NCI-H510A (cell line): ENCODE data around the gene LYSMD4.

ENCODE experiments used
- DNase-seq: peaks from one replicate; lab custom pipeline; 2025; lab: John Stamatoyannopoulos, UW

Gene LYSMD4

GRCh38 chr15:99731336-99732123 lies 1.7 kb downstream of the LYSMD4 start:
- DNase-seq, result no peak

- no peak for DNase-seq
Measured at GRCh38 chr15:99729920-99730319, 3.3 kb downstream of the LYSMD4 start.

- DNase-seq, result no peak
Measured at GRCh38 chr15:99729327-99729726, 3.9 kb downstream of the LYSMD4 start.

- no peak for DNase-seq
Measured at GRCh38 chr15:99728916-99729315, 4.3 kb downstream of the LYSMD4 start.

GRCh38 chr15:99727733-99728132 lies 5.5 kb downstream of the LYSMD4 start:
- DNase-seq, result no peak

- DNase-seq, result no peak
Measured at GRCh38 chr15:99727330-99727729, 5.9 kb downstream of the LYSMD4 start.

GRCh38 chr15:99726333-99726732 lies 6.9 kb downstream of the LYSMD4 start:
- no peak for DNase-seq

GRCh38 chr15:99722406-99722805 lies 10.8 kb downstream of the LYSMD4 start:
- no peak for DNase-seq

GRCh38 chr15:99721896-99722295 lies 11.3 kb downstream of the LYSMD4 start:
- no peak for DNase-seq

GRCh38 chr15:99721104-99721778 lies 12.0 kb downstream of the LYSMD4 start:
- no peak for DNase-seq

- no peak for DNase-seq
Measured at GRCh38 chr15:99720533-99720932, 12.7 kb downstream of the LYSMD4 start.

GRCh38 chr15:99719096-99719541 lies 14.1 kb downstream of the LYSMD4 start:
- DNase-seq, result no peak

GRCh38 chr15:99718421-99718820 lies 14.8 kb downstream of the LYSMD4 start:
- DNase-seq, result no peak

- DNase-seq, result no peak
Measured at GRCh38 chr15:99717161-99718009, 15.9 kb downstream of the LYSMD4 start.

GRCh38 chr15:99716540-99717095 lies 16.6 kb downstream of the LYSMD4 start:
- DNase-seq, result no peak

- DNase-seq, result no peak
Measured at GRCh38 chr15:99712415-99712814, 20.8 kb downstream of the LYSMD4 start.

- no peak for DNase-seq
Measured at GRCh38 chr15:99711625-99712024, 21.6 kb downstream of the LYSMD4 start.

GRCh38 chr15:99709243-99709986 lies 23.8 kb downstream of the LYSMD4 start:
- no peak for DNase-seq

- DNase-seq, result no peak
Measured at GRCh38 chr15:99708563-99708962, 24.7 kb downstream of the LYSMD4 start.

- no peak for DNase-seq
Measured at GRCh38 chr15:99707473-99708270, 25.6 kb downstream of the LYSMD4 start.
